ENCODE data around the gene TAAR8.

GRCh38 chr6:132552372-132552771, at the start of gene TAAR8:
- TF ChIP-seq EZH2 (IDR thresholded peaks at IDR 0.05; ENCODE audit: insufficient read depth, poor library complexity, severe bottlenecking) (no peak), EZH2phosphoT487 (IDR thresholded peaks at IDR 0.05; ENCODE audit: insufficient read depth, low read depth) (no peak)
